Activated CD8-positive, alpha-beta memory T cell treated with anti-CD3 and anti-CD28 coated beads, Interleukin-2, amount 50 U/mL, for 48 hours (primary cell): ENCODE results near the gene SCG3.
A peak's percentile ranks its signal among the peaks of the same experiment; 100 is the strongest.

Source experiments
- DNase-seq: peaks from one replicate; pipeline ENCODE4 v3.0.0-alpha.2; 2020

Gene SCG3

GRCh38 chr15:51731549-51732267 lies 50.4 kb downstream of the SCG3 start:
- DNase-seq = no peak

DNA sequence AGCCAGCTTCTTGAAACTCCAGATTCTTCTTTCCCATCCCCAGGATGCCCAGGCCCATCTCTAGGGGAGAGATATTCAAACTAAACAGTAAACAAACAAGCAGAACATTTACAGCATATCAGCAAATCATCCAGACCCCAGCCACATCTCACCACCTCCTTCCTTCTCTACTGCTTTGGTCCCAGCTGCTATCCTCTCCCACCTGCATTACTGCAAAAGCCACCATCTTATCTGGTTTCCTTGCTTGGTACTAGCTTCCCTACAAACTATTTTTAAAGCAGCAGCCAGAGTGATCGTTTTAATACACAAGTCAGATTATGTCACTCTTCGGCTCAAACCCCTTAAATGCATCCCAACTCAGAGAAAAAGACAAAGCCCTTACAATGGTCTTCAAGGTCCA lies 51.3 kb downstream of the SCG3 start:
- no peak for DNase-seq

DNA sequence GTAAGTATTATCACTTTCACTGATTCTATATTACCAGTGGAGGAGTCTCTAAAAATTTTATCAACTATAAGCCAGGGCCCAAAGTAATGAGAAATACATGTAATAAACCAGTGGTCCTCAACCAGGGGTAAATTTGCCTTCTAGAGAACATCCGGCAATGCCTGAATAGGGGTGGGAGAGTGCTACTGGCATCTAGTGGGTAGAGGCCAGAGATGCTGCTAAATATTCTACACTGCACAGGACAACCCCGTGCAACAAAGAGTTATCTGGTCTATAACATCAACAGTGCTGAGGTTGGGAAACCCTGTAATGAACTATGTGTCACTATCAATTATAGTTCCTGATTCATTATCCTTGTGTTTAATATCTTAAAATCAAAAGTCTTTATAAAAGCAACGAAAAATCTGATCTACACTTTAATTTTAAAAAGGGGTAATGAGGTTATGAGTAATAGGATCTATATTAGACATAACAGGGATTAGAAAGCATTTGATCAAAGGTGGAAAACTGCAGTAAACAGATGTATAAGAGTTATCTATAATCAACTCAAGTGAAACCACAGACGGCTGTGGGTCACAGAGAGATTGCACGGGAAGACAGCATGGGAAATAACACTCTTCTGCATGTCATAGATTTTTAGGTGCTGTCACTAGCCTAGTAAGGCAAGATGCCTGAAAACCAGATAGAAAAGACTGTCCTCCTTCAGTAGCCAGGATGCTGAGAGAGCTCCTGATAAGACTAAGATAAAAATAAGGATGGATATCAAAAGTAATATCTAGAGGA lies 54.1 kb downstream of the SCG3 start:
- no peak for DNase-seq

GRCh38 chr15:51736069-51736468 lies 54.8 kb downstream of the SCG3 start:
- DNase-seq = no peak

GRCh38 chr15:51736751-51737521 lies 55.6 kb downstream of the SCG3 start:
- DNase-seq = peak; percentile 77

- DNase-seq = peak; percentile 83
Observed at GRCh38 chr15:51737522-51738305, 56.4 kb downstream of the SCG3 start, which contains the start of gene LYSMD2. TSS of gene LYSMD2 (minus strand) at chr15:51737655. CDS start at chr15:51737622, 33 bp downstream.

GRCh38 chr15:51738553-51738952 lies 57.2 kb downstream of the SCG3 start:
- DNase-seq = no peak

DNA sequence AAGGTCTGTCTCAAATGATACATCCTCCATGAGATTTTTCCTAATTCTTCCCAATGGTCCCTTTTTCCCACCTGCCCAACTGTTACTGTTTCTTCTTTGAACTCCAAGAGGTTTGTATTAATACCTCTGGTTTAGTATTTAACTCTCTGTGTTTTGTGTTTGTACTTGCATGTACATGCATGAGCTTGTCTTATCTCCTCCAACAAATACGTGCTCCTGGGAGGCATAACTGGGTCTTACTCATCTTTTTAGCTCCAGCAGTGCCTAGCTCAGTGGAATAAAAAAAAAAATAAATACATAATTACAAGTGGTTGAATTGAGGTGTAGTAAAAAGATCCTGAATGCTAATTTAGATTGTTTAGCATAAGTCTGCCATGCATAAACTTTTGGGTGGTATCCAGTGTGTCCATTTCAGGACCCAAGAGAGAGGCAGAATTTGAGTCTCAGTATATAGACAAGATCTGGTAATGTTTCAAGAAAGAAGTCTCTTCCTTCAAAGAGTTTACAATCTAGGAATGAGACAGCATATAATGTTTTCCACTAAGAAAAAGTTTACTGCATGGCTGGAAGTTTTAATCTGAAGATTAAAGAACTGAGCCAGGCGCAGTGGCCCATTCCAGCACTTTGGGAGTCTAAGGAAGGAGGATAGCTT lies 57.9 kb downstream of the SCG3 start:
- DNase-seq = no peak

GRCh38 chr15:51749307-51749706 lies 68.0 kb downstream of the SCG3 start:
- DNase-seq = no peak

- no peak for DNase-seq
Observed at GRCh38 chr15:51750186-51750585, 68.9 kb downstream of the SCG3 start.

GRCh38 chr15:51750792-51751696 lies 69.7 kb downstream of the SCG3 start, which contains the start of gene TMOD2:
TSS of gene TMOD2 (plus strand) at chr15:51751597. CDS start at chr15:51766442, 14,845 bp downstream.
- peak; percentile 80 for DNase-seq

DNA sequence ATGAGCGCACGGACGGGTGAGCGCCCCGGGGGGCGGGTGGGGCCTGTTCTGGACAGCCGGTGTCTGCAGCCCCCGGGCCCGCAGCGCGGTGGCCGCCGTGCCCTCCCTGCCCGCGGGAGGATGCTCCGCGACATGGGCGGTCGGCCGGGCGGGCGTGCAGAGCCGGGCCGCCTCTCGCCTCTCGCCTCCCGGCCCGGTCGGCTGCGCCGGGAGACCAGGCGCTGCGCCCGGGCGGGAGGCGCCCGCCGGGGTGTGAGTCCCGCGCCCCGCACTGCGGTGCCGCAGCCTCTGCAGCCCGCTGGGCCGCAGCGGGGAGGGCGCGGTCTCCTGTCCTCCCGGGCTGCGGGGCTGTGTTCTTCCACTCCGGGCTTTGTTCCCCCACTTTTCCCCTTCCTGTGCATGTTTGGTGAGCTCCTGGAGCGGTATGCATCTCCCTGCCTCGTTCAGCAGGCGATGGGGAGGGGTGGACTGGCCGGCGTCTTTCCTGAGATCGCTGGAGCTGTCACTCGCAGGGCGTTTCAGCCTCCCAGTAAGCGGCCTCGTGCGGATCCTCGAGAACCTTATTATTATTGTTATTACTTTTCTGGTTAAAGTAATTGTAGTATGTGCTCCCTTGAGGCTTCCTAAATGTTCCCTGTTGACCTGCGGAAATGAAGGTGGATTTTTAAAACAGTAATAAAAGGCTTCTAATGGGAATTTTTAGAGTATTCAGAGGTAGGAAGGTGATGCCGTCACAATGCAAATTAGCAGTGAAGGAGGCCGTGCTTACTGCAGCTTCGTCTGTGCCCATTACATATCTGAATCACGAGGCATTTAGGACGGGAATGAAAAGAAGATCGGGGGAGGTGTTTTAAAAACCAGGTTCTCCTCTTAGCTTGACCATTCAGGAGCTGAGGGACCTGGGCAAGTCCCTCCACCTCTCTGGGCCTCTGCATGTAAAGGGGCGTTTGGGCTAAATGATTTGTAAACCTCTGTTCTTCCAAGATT lies 70.7 kb downstream of the SCG3 start:
- DNase-seq = peak; percentile 63

GRCh38 chr15:51752888-51753287 lies 71.6 kb downstream of the SCG3 start:
- DNase-seq = no peak

DNA sequence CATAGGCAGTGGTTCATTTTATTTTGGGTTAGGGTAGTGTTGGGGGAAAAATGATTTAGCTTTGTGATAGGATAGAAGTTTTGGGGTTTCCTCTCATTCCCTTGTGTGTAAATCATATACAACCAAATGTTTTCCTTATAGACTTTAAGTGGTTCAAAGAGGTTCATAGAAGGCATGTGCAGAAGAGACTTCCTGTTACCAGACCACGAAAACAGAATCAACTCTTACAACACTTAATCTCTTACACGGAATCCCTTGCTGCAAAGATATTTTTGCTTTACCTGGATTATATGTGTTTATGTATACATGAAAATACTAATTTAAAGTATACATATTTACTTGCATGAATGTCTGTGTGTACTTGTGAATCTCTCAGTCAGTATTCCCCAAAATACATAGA lies 73.0 kb downstream of the SCG3 start:
- DNase-seq = no peak

DNA sequence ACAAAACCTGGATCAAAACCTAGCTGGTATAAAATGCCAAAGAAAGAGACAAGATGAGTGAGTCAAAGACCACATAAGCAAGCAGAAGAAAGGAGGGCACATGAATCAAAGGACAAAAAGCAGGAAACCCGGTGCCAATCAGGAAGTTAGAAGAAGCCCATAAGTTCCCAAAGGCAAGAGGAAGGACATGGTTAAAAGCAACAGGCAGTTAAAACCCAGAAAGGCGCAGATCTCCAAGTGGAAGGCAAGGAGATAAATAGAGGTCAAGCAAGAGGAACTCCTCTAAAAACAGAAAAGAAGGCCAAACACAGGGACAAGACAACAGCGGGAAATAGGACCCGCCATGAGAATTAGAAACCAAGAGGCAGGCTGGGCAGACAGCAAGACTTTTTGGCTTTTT lies 74.5 kb downstream of the SCG3 start:
- no peak for DNase-seq

DNA sequence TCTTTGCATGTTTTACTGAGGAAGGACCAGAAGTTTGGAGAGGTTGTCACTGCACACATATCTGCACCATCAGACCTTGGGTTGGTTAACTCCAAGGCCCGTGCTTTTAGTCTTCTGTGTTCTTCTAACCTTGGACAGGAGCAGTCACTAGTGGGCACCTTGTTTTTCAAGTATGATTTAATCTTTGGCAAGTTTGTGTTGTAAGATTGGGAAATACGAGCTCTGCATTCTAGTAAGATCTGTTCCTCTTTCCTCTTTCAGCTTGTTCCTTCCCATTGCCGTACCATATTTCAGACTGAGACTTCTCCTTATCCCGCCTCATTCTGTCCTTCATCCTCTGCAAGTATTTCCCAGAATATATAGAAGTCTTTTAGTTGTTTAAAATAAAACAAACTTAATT lies 75.2 kb downstream of the SCG3 start:
- no peak for DNase-seq

DNA sequence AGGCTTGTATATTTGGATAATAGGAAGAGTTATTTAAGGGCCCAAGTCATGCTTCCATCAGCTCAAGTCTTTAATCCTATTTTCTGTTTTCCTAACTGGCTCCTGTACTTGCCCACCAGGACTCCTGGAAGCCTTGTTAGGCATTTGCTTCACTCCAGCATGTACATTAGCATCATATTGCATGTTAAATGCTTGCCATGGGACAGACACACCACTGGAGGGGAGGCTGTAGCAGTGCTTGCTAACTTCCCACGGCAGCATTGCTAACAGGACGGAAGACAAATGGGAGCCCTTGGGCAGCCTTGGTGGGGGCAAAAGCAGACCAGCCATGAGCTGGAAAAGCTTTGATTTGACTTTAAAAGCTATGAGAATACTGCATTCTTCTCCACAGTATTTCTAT lies 76.1 kb downstream of the SCG3 start:
- DNase-seq = no peak

DNA sequence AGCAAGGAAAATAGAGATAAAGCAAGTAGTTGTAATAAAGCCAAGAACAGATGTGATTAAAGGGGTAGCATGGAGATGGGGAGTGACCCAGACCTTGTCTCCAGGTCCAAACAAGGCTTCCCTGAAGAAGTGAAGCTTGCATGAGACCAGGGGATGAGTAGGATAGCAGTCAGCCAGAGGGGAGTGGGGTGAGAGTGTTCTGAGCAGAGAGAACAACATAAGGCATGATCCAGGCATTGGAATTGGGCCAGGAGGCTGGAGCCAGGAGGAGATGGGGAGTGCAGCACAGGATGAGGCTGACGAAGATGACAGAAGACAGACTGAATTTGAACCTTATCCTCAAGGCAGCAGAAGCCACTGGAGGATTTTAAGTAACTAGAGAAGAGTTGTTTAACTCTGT lies 77.3 kb downstream of the SCG3 start:
- no peak for DNase-seq

DNA sequence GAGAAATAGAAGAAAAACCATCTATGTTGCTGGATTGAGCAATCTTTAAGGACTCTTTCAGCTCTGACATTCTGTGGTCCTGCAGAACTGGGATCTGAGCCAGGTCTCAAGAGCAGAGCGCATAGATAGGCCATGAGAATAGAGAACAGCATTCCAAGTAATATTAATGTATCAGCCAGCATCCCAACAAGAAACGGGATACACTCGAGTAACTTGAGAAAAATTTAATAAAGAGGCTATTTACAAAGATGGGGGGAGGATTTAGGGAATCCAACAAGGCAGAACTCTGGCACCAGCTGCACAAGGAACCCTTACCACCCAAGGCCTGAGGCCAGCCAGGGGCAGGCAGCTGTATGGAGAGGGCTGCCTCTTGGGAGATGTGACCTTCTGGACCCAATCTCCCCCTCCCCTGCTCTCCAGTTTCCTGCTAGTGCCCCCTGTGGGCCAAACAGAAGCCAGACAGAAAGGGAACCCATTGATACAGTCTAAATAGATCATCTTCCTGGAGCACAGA lies 78.3 kb downstream of the SCG3 start:
- DNase-seq = no peak
